Smooth muscle cell (in vitro differentiated cells): ENCODE results near the gene MAP3K19. TPM values are rescaled to one million over a fixed set of nuclear protein-coding genes. Genes with fewer than 3 reads are reported as not detected.

ENCODE experiments used
- DNase-seq: peaks from one replicate; lab custom pipeline; 2025; ENCODE audit not compliant: unreplicated experiment; lab: John Stamatoyannopoulos, UW
- H2AFZ ChIP-seq: fragments of 200-600 bp; sonication (generic); 2 replicates; pipeline ENCODE4 v1.6.0; 2016; ENCODE audit warnings: antibody characterized with exemption, low read depth, mild to moderate bottlenecking
- H3F3A ChIP-seq: fragments of 200-600 bp; sonication (generic); 2 replicates; pipeline ENCODE4 v1.6.0; 2017; ENCODE audit warnings: antibody characterized with exemption, low read depth
- H3K27ac ChIP-seq: fragments of 200-600 bp; sonication (generic); 2 replicates; pipeline ENCODE4 v1.5.1; 2016; ENCODE audit warnings: low read depth, mild to moderate bottlenecking
- H3K27me3 ChIP-seq: fragments of 200-600 bp; sonication (generic); 2 replicates; pipeline ENCODE4 v1.6.1; 2016; ENCODE audit warnings: low read depth, mild to moderate bottlenecking
- H3K36me3 ChIP-seq: fragments of 200-600 bp; sonication (generic); 2 replicates; pipeline ENCODE4 v1.5.1; 2016; ENCODE audit warnings: low read depth
- H3K4me1 ChIP-seq: fragments of 200-600 bp; sonication (generic); 2 replicates; pipeline ENCODE4 v1.5.1; 2016; ENCODE audit warnings: low read depth
- H3K4me2 ChIP-seq: fragments of 200-600 bp; sonication (generic); 2 replicates; pipeline ENCODE4 v1.6.0; 2016; ENCODE audit warnings: mild to moderate bottlenecking
- H3K4me3 ChIP-seq: fragments of 200-600 bp; sonication (generic); 2 replicates; pipeline ENCODE4 v1.5.1; 2016; ENCODE audit warnings: mild to moderate bottlenecking
- H3K79me2 ChIP-seq: fragments of 200-600 bp; sonication (generic); 2 replicates; pipeline ENCODE4 v1.6.0; 2016; ENCODE audit warnings: low read depth, mild to moderate bottlenecking
- H3K9ac ChIP-seq: fragments of 200-600 bp; sonication (generic); 2 replicates; pipeline ENCODE4 v1.6.0; 2016; ENCODE audit warnings: low read depth
- H3K9me3 ChIP-seq: fragments of 200-600 bp; sonication (generic); replicated peaks from 2 replicates; pipeline ENCODE4 v1.5.1; 2016; ENCODE audit warnings: low read depth
- H4K20me1 ChIP-seq: fragments of 200-600 bp; sonication (generic); 2 replicates; pipeline ENCODE4 v1.6.0; 2016; ENCODE audit warnings: low read depth
- CTCF ChIP-seq: fragments of 200-600 bp; sonication (generic); IDR thresholded peaks from 2 replicates; pipeline ENCODE4 v1.5.1; 2017; ENCODE audit warnings: borderline replicate concordance, mild to moderate bottlenecking, antibody characterized with exemption; ENCODE audit not compliant: insufficient read depth, poor library complexity, severe bottlenecking
- WGBS: methylation state at CpG from one replicate; pipeline ENCODE4 v1.1.7; 2016; ENCODE audit warnings: low lambda C conversion rate; 5-methylcytosine and 5-hydroxymethylcytosine counted together
- polyA plus RNA-seq: library from polyadenylated mRNA; unstranded; fragments of >200 nt; fragmentation: Nextera tagmentation; extraction: Ambion mirVana; gene quantifications from 2 replicates; pipeline ENCODE4 v1.2.1, GENCODE V29; 2016
- total RNA-seq: library from RNA; depleted of rRNA; stranded (reverse); fragments of >200 nt; gene quantifications from 2 replicates; pipeline ENCODE4 v1.2.3, GENCODE V29; 2014

MAP3K19 gene
- total and polyA plus RNA-seq, 2 experiments from 2014 or later: 0.14 TPM; not detected in 1

GRCh38 chr2:135004005-135004746, 43.1 kb downstream of the MAP3K19 start:
- H3K36me3 ChIP-seq: no peaks in the 10 kb centered on the region
- no peaks in the 10 kb centered on the region for H4K20me1 ChIP-seq
- no peak overlapping the region for H3K9ac ChIP-seq
- peak overlapping the region; percentile 38 for H3K4me2 ChIP-seq
- no peaks in the 10 kb centered on the region for H3K9me3 ChIP-seq
- peaks cover 7% of the 10 kb centered on the region for H3K27me3 ChIP-seq
- 7% methylated on average over 17 of the region's 17 CpGs for WGBS
- H3K79me2 ChIP-seq: no peaks in the 10 kb centered on the region
- no peak overlapping the region for H3K27ac ChIP-seq
- peak overlapping the region; percentile 84 for H2AFZ ChIP-seq
- TF ChIP-seq CTCF: peak; percentile 96
- DNase-seq: peak; percentile 18
- H3K4me1 ChIP-seq: no peaks in the 10 kb centered on the region
- no peak overlapping the region for H3K4me3 ChIP-seq
- no peaks in the 10 kb centered on the region for H3F3A ChIP-seq

GRCh38 chr2:135002836-135003235, 44.4 kb downstream of the MAP3K19 start:
- H3K27me3 ChIP-seq: peaks cover 7% of the 10 kb centered on the region
- no peak overlapping the region for H3K27ac ChIP-seq
- no peak for TF ChIP-seq CTCF
- H3K4me2 ChIP-seq: no peak overlapping the region
- H3K9ac ChIP-seq: no peak overlapping the region
- no peak for DNase-seq
- H3F3A ChIP-seq: no peaks in the 10 kb centered on the region
- 83% methylated on average over 4 of the region's 4 CpGs for WGBS
- no peak overlapping the region for H2AFZ ChIP-seq
- no peak overlapping the region for H3K4me3 ChIP-seq
- H3K79me2 ChIP-seq: no peaks in the 10 kb centered on the region
- H3K9me3 ChIP-seq: no peaks in the 10 kb centered on the region
- no peaks in the 10 kb centered on the region for H4K20me1 ChIP-seq
- H3K4me1 ChIP-seq: no peaks in the 10 kb centered on the region
- no peaks in the 10 kb centered on the region for H3K36me3 ChIP-seq

GRCh38 chr2:134999521-134999920, 47.7 kb downstream of the MAP3K19 start:
- no peaks in the 10 kb centered on the region for H3K4me1 ChIP-seq
- DNase-seq: no peak
- H4K20me1 ChIP-seq: no peaks in the 10 kb centered on the region
- WGBS: 67% methylated on average over 2 of the region's 2 CpGs
- no peaks in the 10 kb centered on the region for H3F3A ChIP-seq
- no peak overlapping the region for H3K4me3 ChIP-seq
- no peak overlapping the region for H3K4me2 ChIP-seq
- peaks cover 3% of the 10 kb centered on the region for H3K27me3 ChIP-seq
- H3K79me2 ChIP-seq: no peaks in the 10 kb centered on the region
- no peaks in the 10 kb centered on the region for H3K36me3 ChIP-seq
- H3K9me3 ChIP-seq: no peaks in the 10 kb centered on the region
- no peak overlapping the region for H3K9ac ChIP-seq
- TF ChIP-seq CTCF: no peak
- H2AFZ ChIP-seq: no peak overlapping the region
- H3K27ac ChIP-seq: no peak overlapping the region
